Type B pancreatic cell (in vitro differentiated cells): ENCODE data around the gene PCAT7. TPM values are rescaled to one million over a fixed set of nuclear protein-coding genes. Genes with fewer than 3 reads are reported as not detected.

Experiments used
- DNase-seq: peaks from one replicate; pipeline ENCODE4 v3.0.0; 2021; ENCODE audit warnings: mixed read lengths; ENCODE audit not compliant: unreplicated experiment; ENCODE audit errors: extremely low spot score
- H3K27ac Mint-ChIP-seq: 2 replicates; pipeline ENCODE4 v1.8.0; 2021; ENCODE audit warnings: mild to moderate bottlenecking, mixed read lengths
- H3K27me3 Mint-ChIP-seq: 2 replicates; pipeline ENCODE4 v1.8.0; 2021; ENCODE audit warnings: mixed read lengths
- H3K36me3 Mint-ChIP-seq: 2 replicates; pipeline ENCODE4 v1.8.0; 2021; ENCODE audit warnings: mixed read lengths
- H3K4me1 Mint-ChIP-seq: one replicate; pipeline ENCODE4 v1.8.0; 2021; ENCODE audit warnings: mixed read lengths; ENCODE audit not compliant: unreplicated experiment
- H3K4me3 Mint-ChIP-seq: 2 replicates; pipeline ENCODE4 v1.8.0; 2021; ENCODE audit warnings: mild to moderate bottlenecking, mixed read lengths
- H3K9me3 Mint-ChIP-seq: 2 replicates; pipeline ENCODE4 v1.8.0; 2021; ENCODE audit warnings: mixed read lengths
- CTCF ChIP-seq: fragments of 200-600 bp; sonication (generic); conservative IDR thresholded peaks from 2 replicates; pipeline ENCODE4 v1.5.0; 2021; ENCODE audit warnings: antibody characterized with exemption, mild to moderate bottlenecking
- total RNA-seq: library from RNA; stranded (reverse); gene quantifications from 2 replicates; pipeline ENCODE4 v1.2.1, GENCODE V29; 2021; ENCODE audit warnings: low replicate concordance

Gene PCAT7
- total RNA-seq, 1 donor from 2014 or later: 14.7 TPM

- H3K27ac Mint-ChIP-seq: no peak overlapping the region
- H3K4me3 Mint-ChIP-seq: no peak overlapping the region
- TF ChIP-seq CTCF: no peak
- DNase-seq: no peak
- H3K27me3 Mint-ChIP-seq: peaks cover 4% of the 10 kb centered on the region
- no peaks in the 10 kb centered on the region for H3K36me3 Mint-ChIP-seq
- H3K9me3 Mint-ChIP-seq: no peaks in the 10 kb centered on the region
- peaks cover 10% of the 10 kb centered on the region for H3K4me1 Mint-ChIP-seq
Measured at GRCh38 chr9:94599102-94599501, 44.2 kb downstream of the PCAT7 start.

GRCh38 chr9:94600258-94600657, 45.4 kb downstream of the PCAT7 start:
- no peak overlapping the region for H3K4me3 Mint-ChIP-seq
- no peak for DNase-seq
- no peaks in the 10 kb centered on the region for H3K9me3 Mint-ChIP-seq
- TF ChIP-seq CTCF: no peak
- peaks cover 4% of the 10 kb centered on the region for H3K27me3 Mint-ChIP-seq
- H3K4me1 Mint-ChIP-seq: peaks cover 10% of the 10 kb centered on the region
- no peak overlapping the region for H3K27ac Mint-ChIP-seq
- no peaks in the 10 kb centered on the region for H3K36me3 Mint-ChIP-seq

GRCh38 chr9:94600715-94601114, 45.8 kb downstream of the PCAT7 start:
- H3K27ac Mint-ChIP-seq: no peak overlapping the region
- H3K36me3 Mint-ChIP-seq: no peaks in the 10 kb centered on the region
- peaks cover 10% of the 10 kb centered on the region for H3K4me1 Mint-ChIP-seq
- no peak for TF ChIP-seq CTCF
- no peak overlapping the region for H3K4me3 Mint-ChIP-seq
- no peak for DNase-seq
- peaks cover 4% of the 10 kb centered on the region for H3K27me3 Mint-ChIP-seq
- no peaks in the 10 kb centered on the region for H3K9me3 Mint-ChIP-seq

- Mint-ChIP-seq H3K36me3 (no peaks in the 10 kb centered on the region), H3K27me3 (no peaks in the 10 kb centered on the region), H3K9me3 (no peaks in the 10 kb centered on the region), H3K27ac (no peak overlapping the region), H3K4me1 (peaks cover 19% of the 10 kb centered on the region), H3K4me3 (no peak overlapping the region)
- DNase-seq: no peak
- TF ChIP-seq CTCF: no peak
Measured at GRCh38 chr9:94602666-94603065, 47.8 kb downstream of the PCAT7 start.

- no peaks in the 10 kb centered on the region for H3K27me3 Mint-ChIP-seq
- TF ChIP-seq CTCF: peak; percentile 80
- H3K36me3 Mint-ChIP-seq: no peaks in the 10 kb centered on the region
- peak overlapping the region; percentile 55 for H3K27ac Mint-ChIP-seq
- H3K9me3 Mint-ChIP-seq: no peaks in the 10 kb centered on the region
- DNase-seq: peak; percentile 79
- H3K4me1 Mint-ChIP-seq: peaks cover 20% of the 10 kb centered on the region
- peak overlapping the region; percentile 20 for H3K4me3 Mint-ChIP-seq
Measured at GRCh38 chr9:94603259-94604160, 48.6 kb downstream of the PCAT7 start.
